CD8-positive, alpha-beta memory T cell (primary cell): ENCODE measurements around the gene SOCS3. TPM values are rescaled to one million over a fixed set of nuclear protein-coding genes. Genes with fewer than 3 reads are reported as not detected.
A peak's percentile ranks its signal among the peaks of the same experiment; 100 is the strongest.
"Not testable (repeated sequence)": the region's sequence is repeated elsewhere in the genome, so short reads cannot be mapped to it uniquely, and the experiment has no call there.

Experiments used
- CTCF ChIA-PET: fragments of 350-600 bp; sonication (Branson Sonifier 250); formaldehyde crosslinking; loops from one replicate; lab custom pipeline; 2021; ENCODE audit warnings: antibody characterized with exemption; lab: Charles Lee
- POLR2A ChIA-PET: fragments of 350-600 bp; sonication (Branson Sonifier 250); formaldehyde crosslinking; loops from one replicate; lab custom pipeline; 2021; ENCODE audit warnings: antibody characterized with exemption; lab: Charles Lee
- DNase-seq, 5 donors: peaks; one replicate each; pipeline versions ENCODE4 v3.0.0 to v3.0.0-alpha.2; 2020 to 2022; ENCODE audit warnings: mixed read lengths in 1 of 5
- H3K27ac ChIP-seq: one replicate; pipeline ENCODE4 v1.7.0; 2013; ENCODE audit warnings: low read depth, mild to moderate bottlenecking, low read length, moderate library complexity
- H3K27me3 ChIP-seq: 2 replicates; pipeline ENCODE4 v1.7.0; 2013; ENCODE audit warnings: low read length, mild to moderate bottlenecking; ENCODE audit not compliant: insufficient read depth, poor library complexity, severe bottlenecking
- H3K36me3 ChIP-seq: 2 replicates; pipeline ENCODE4 v1.7.0; 2013; ENCODE audit warnings: mild to moderate bottlenecking, low read length, moderate library complexity; ENCODE audit not compliant: insufficient read depth
- H3K4me1 ChIP-seq: 2 replicates; pipeline ENCODE4 v1.7.0; 2013; ENCODE audit warnings: mild to moderate bottlenecking, low read length, moderate library complexity; ENCODE audit not compliant: insufficient read depth
- H3K4me3 ChIP-seq: 2 replicates; pipeline ENCODE4 v1.7.0; 2013; ENCODE audit warnings: mild to moderate bottlenecking, low read length
- H3K9me3 ChIP-seq: 2 replicates; pipeline ENCODE4 v1.7.0; 2013; ENCODE audit warnings: mild to moderate bottlenecking, low read length
- H3K27ac Mint-ChIP-seq, 8 donors: one replicate each; pipeline ENCODE4 v1.8.0; 2020 to 2021; ENCODE audit warnings: mixed read lengths in 8 of 8, mild to moderate bottlenecking in 6 of 8, inconsistent platforms in 3 of 8, moderate library complexity in 3 of 8
- H3K27me3 Mint-ChIP-seq, 2 donors: one replicate each; pipeline ENCODE4 v1.8.0; 2020 to 2021; ENCODE audit warnings: mixed read lengths in 2 of 2, mild to moderate bottlenecking in 1 of 2, moderate library complexity in 1 of 2
- H3K36me3 Mint-ChIP-seq, 3 donors: one replicate each; pipeline ENCODE4 v1.8.0; 2020 to 2021; ENCODE audit warnings: mixed read lengths in 3 of 3, inconsistent platforms in 1 of 3, mild to moderate bottlenecking in 1 of 3
- H3K4me1 Mint-ChIP-seq, 3 donors: one replicate each; pipeline ENCODE4 v1.8.0; 2020 to 2021; ENCODE audit warnings: mixed read lengths in 3 of 3, inconsistent platforms in 1 of 3, mild to moderate bottlenecking in 1 of 3
- H3K4me3 Mint-ChIP-seq, 7 donors: one replicate each; pipeline ENCODE4 v1.8.0; 2020 to 2021; ENCODE audit warnings: mixed read lengths in 7 of 7, mild to moderate bottlenecking in 6 of 7, moderate library complexity in 4 of 7, inconsistent platforms in 2 of 7
- H3K9me3 Mint-ChIP-seq, 5 donors: one replicate each; pipeline ENCODE4 v1.8.0; 2020 to 2022; ENCODE audit warnings: mixed read lengths in 5 of 5, mild to moderate bottlenecking in 3 of 5, moderate library complexity in 2 of 5, inconsistent platforms in 1 of 5
- polyA plus RNA-seq: library from polyadenylated mRNA; unstranded; fragments of 300-500 nt; fragmentation: Illumina TruSeq; gene quantifications from one replicate; pipeline ENCODE4 v1.2.3, GENCODE V29; 2021
- total RNA-seq, 2 experiments: library from RNA; stranded (reverse); gene quantifications; one replicate each; pipeline ENCODE4 v1.2.3, GENCODE V29; 2021

SOCS3 gene
- total and polyA plus RNA-seq, 3 experiments from 2014 or later: 26.9 to 38.9 (median 27.4) TPM

- Histone ChIP-seq H3K27ac (peak overlapping the region; percentile 25), H3K27me3 (no peaks in the 10 kb centered on the region), H3K4me3 (peak overlapping the region; percentile 19), H3K9me3 (no peaks in the 10 kb centered on the region), H3K4me1 (peaks cover 36% of the 10 kb centered on the region), H3K36me3 (no peaks in the 10 kb centered on the region)
- peak overlapping the region; percentile 51 to 78 (median 67) for H3K4me3 Mint-ChIP-seq
- H3K36me3 Mint-ChIP-seq: no peaks in the 10 kb centered on the region
- no peak for DNase-seq
- peaks cover 28 to 43% (median 30%) of the 10 kb centered on the region in 3 donors for H3K4me1 Mint-ChIP-seq
- ChIA-PET CTCF (interaction anchor here (1.0 to 2.8 kb wide), 5 partner anchors 9 to 49 kb away, joined by 3 to 9 read pairs (median 4); no protein-coding TSS in a partner anchor), POLR2A (interaction anchor here (0.8 to 1.2 kb wide), 3 partner anchors 29 to 357 kb away, joined by 3 to 4 read pairs (median 4); partner anchors contain the start of gene TMC8)
- H3K9me3 Mint-ChIP-seq: no peaks in the 10 kb centered on the region
- peak overlapping the region in 7 of 8 donors; percentile 32 to 87 (median 66) for H3K27ac Mint-ChIP-seq
- peaks cover 0 to 1% of the 10 kb centered on the region in 2 donors for H3K27me3 Mint-ChIP-seq
Measured at GRCh38 chr17:78314683-78315354, 45.1 kb downstream of the SOCS3 start.

- no peaks in the 10 kb centered on the region for H3K36me3 Mint-ChIP-seq
- H3K9me3 Mint-ChIP-seq: no peaks in the 10 kb centered on the region
- H3K4me3 Mint-ChIP-seq: peak overlapping the region; percentile 58 to 91 (median 71)
- H3K27ac Mint-ChIP-seq: peak overlapping the region in 7 of 8 donors; percentile 32 to 74 (median 63)
- H3K4me1 ChIP-seq: peaks cover 36% of the 10 kb centered on the region
- peaks cover 28 to 43% (median 30%) of the 10 kb centered on the region in 3 donors for H3K4me1 Mint-ChIP-seq
- H3K4me3 ChIP-seq: peak overlapping the region; percentile 26
- peak; percentile 45 to 76 (median 69) for DNase-seq
- H3K27ac ChIP-seq: no peak overlapping the region
- H3K27me3 ChIP-seq: no peaks in the 10 kb centered on the region
- no peaks in the 10 kb centered on the region for H3K9me3 ChIP-seq
- ChIA-PET POLR2A (interaction anchor here (0.8 to 1.2 kb wide), 3 partner anchors 30 to 356 kb away, joined by 3 to 4 read pairs (median 4); partner anchors contain the start of gene TMC8), CTCF (interaction anchor here (1.0 to 2.9 kb wide), 7 partner anchors 9 to 50 kb away, joined by 3 to 10 read pairs (median 4); no protein-coding TSS in a partner anchor)
- no peaks in the 10 kb centered on the region for H3K27me3 Mint-ChIP-seq
- no peaks in the 10 kb centered on the region for H3K36me3 ChIP-seq
Measured at GRCh38 chr17:78313735-78314648, 45.9 kb downstream of the SOCS3 start.

- H3K4me3 Mint-ChIP-seq, H3K27ac Mint-ChIP-seq, H3K36me3 Mint-ChIP-seq, H3K9me3 Mint-ChIP-seq, H3K9me3 ChIP-seq, DNase-seq, H3K36me3 ChIP-seq, H3K27ac ChIP-seq, H3K4me1 ChIP-seq, H3K27me3 ChIP-seq, H3K27me3 Mint-ChIP-seq, H3K4me3 ChIP-seq, POLR2A ChIA-PET: not testable (repeated sequence)
- H3K4me1 Mint-ChIP-seq: peaks cover 5 to 16% (median 8%) of the 10 kb centered on the region in 3 donors
- CTCF ChIA-PET: interaction anchor here (1.5 to 1.6 kb wide), 3 partner anchors 51 to 112 kb away, joined by 3 to 5 read pairs (median 3); no protein-coding TSS in a partner anchor
Measured at GRCh38 chr17:78309659-78310255, 50.1 kb downstream of the SOCS3 start.

GRCh38 chr17:78307887-78308638 lies 51.8 kb downstream of the SOCS3 start:
- CTCF ChIA-PET: no interaction called here
- Mint-ChIP-seq H3K36me3 (peaks cover 0 to 4% (median 2%) of the 10 kb centered on the region in 3 donors), H3K27ac (peak overlapping the region in 1 of 8 donors; percentile 29), H3K4me3 (peak overlapping the region in 1 of 7 donors; percentile 21), H3K4me1 (peaks cover 0 to 8% (median 0%) of the 10 kb centered on the region in 3 donors), H3K27me3 (no peaks in the 10 kb centered on the region), H3K9me3 (peaks cover 0 to 7% (median 2%) of the 10 kb centered on the region in 5 donors)
- Histone ChIP-seq H3K27ac (no peak overlapping the region), H3K36me3 (no peaks in the 10 kb centered on the region), H3K9me3 (no peaks in the 10 kb centered on the region), H3K4me3 (no peak overlapping the region), H3K27me3 (no peaks in the 10 kb centered on the region), H3K4me1 (no peaks in the 10 kb centered on the region)
- no peak for DNase-seq
- POLR2A ChIA-PET: no interaction called here

- no peaks in the 10 kb centered on the region for H3K27me3 Mint-ChIP-seq
- peaks cover 0 to 4% (median 2%) of the 10 kb centered on the region in 3 donors for H3K36me3 Mint-ChIP-seq
- no peak for DNase-seq
- no peaks in the 10 kb centered on the region for H3K4me1 Mint-ChIP-seq
- no peaks in the 10 kb centered on the region for H3K9me3 ChIP-seq
- no peaks in the 10 kb centered on the region for H3K27me3 ChIP-seq
- no peak overlapping the region for H3K4me3 Mint-ChIP-seq
- no peak overlapping the region for H3K27ac ChIP-seq
- POLR2A ChIA-PET: no interaction called here
- H3K4me3 ChIP-seq: no peak overlapping the region
- H3K27ac Mint-ChIP-seq: no peak overlapping the region
- H3K4me1 ChIP-seq: no peaks in the 10 kb centered on the region
- CTCF ChIA-PET: no interaction called here
- no peaks in the 10 kb centered on the region for H3K36me3 ChIP-seq
- peaks cover 0 to 7% (median 2%) of the 10 kb centered on the region in 5 donors for H3K9me3 Mint-ChIP-seq
Measured at GRCh38 chr17:78306913-78307312, 53.0 kb downstream of the SOCS3 start.

Other genes starting within 250 kb of the SOCS3 start
- gene TMC6, start 231.3 kb downstream of the SOCS3 start, total RNA-seq: 100 to 1,000 TPM; 150 TPM
- 296 TPM for gene TMC6, start 231.3 kb downstream of the SOCS3 start, polyA plus RNA-seq
- 100 to 1,000 TPM; 117 to 126 TPM for gene TMC8, start 229.3 kb downstream of the SOCS3 start, total RNA-seq
- gene TMC8, start 229.3 kb downstream of the SOCS3 start, polyA plus RNA-seq: 139 TPM
- not detected for gene C17orf99, start 213.7 kb downstream of the SOCS3 start, total RNA-seq
- gene C17orf99, start 213.7 kb downstream of the SOCS3 start, polyA plus RNA-seq: not detected
- gene SYNGR2, start 191.5 kb downstream of the SOCS3 start, total RNA-seq: 100 to 1,000 TPM; 186 to 200 TPM
- gene SYNGR2, start 191.5 kb downstream of the SOCS3 start, polyA plus RNA-seq: 140 TPM
- gene TK1, start 173.0 kb downstream of the SOCS3 start, total RNA-seq: 10 to 100 TPM; 84.4 to 86.2 TPM
- gene TK1, start 173.0 kb downstream of the SOCS3 start, polyA plus RNA-seq: 2.2 TPM
- 10 to 100 TPM; 24.7 to 30.2 TPM for gene AFMID, start 172.7 kb downstream of the SOCS3 start, total RNA-seq
- 1.4 TPM for gene AFMID, start 172.7 kb downstream of the SOCS3 start, polyA plus RNA-seq
- gene BIRC5, start 145.8 kb downstream of the SOCS3 start, total RNA-seq: 10 to 100 TPM; 61.0 to 65.1 TPM
- 0.69 TPM for gene BIRC5, start 145.8 kb downstream of the SOCS3 start, polyA plus RNA-seq
- not detected for gene TMEM235, start 128.4 kb downstream of the SOCS3 start, total RNA-seq
- not detected for gene TMEM235, start 128.4 kb downstream of the SOCS3 start, polyA plus RNA-seq
- gene PGS1, start 18.6 kb upstream of the SOCS3 start, total RNA-seq: 10 to 100 TPM; 48.2 to 51.5 TPM
- gene PGS1, start 18.6 kb upstream of the SOCS3 start, polyA plus RNA-seq: 31.5 TPM
- gene DNAH17, start 217.3 kb upstream of the SOCS3 start, total RNA-seq: under 1 TPM in 1 of 2 experiments, not detected in 1; 0.20 TPM
- gene DNAH17, start 217.3 kb upstream of the SOCS3 start, polyA plus RNA-seq: not detected